ENCODE results near the gene EFNB1.

Gene EFNB1

DNA sequence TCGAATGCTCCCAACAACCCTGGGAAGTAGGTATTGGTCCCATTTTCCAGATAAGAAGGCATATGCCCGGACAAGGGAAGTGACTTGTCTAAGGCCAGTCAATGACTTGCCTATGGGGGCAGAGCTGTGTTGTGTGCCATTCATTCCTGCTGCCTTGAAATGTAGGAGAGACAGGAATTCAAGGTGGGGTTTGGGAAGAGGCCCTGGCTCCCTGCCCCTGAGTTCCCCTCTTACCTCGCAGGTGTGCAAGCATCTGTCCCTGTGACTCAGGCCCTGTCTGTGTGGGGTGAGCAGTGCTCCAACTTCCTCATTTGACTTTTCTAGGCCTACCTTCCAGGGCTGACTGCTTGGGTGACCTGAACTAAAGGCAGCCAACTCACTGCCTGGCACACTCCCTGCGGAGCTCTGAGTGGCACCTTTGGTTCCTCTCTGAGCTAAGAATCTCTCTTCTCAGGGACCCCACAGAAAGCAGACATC lies 5.1 kb downstream of the EFNB1 start:
- no peak for DNase-seq (ENCODE audit: low read depth)
- H3K4me3 ChIP-seq (ENCODE audit: low read length): no peak overlapping the region
- TF ChIP-seq, protein P1, sequence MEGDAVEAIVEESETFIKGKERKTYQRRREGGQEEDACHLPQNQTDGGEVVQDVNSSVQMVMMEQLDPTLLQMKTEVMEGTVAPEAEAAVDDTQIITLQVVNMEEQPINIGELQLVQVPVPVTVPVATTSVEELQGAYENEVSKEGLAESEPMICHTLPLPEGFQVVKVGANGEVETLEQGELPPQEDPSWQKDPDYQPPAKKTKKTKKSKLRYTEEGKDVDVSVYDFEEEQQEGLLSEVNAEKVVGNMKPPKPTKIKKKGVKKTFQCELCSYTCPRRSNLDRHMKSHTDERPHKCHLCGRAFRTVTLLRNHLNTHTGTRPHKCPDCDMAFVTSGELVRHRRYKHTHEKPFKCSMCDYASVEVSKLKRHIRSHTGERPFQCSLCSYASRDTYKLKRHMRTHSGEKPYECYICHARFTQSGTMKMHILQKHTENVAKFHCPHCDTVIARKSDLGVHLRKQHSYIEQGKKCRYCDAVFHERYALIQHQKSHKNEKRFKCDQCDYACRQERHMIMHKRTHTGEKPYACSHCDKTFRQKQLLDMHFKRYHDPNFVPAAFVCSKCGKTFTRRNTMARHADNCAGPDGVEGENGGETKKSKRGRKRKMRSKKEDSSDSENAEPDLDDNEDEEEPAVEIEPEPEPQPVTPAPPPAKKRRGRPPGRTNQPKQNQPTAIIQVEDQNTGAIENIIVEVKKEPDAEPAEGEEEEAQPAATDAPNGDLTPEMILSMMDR (conservative IDR thresholded peaks at IDR 0.05; ENCODE audit: low read length): no peak

DNA sequence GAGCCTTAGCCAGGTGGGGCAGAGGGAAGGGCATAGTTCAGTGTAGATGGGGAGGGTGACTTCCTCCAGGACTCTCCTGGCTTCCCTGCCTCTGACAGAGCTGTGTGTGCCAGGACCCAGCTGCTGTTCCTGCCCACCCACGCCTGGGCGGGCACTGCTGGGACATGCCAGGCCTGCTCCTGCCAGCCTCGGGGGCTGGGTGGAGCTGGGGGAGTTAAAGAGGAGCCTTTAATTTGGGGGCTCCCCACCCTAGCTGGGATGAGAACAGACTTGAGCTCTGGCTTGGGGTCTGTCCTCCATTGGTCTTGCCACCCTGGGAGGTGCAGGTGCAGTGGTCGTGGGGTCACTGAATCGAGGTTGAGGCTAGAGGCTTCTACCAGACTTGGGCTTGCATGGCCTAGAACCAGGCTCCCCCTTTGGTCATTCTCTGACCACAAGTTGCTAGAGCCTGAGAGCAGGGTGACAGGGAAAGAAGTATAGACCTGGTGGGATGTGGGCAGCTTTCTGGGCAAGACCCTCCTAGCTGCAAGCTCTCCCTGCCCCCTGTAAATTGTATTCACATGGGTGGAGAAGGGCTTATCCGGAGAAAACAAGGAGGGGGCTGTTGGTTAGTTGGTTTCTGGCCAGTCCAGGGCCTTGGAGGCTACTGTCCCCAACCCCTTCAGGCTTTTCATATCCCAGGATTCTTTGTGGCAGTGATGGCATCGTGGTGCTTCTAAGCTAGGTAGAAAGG lies 5.7 kb downstream of the EFNB1 start:
- TF ChIP-seq, protein P1 (conservative IDR thresholded peaks at IDR 0.05; ENCODE audit: low read length): no peak
- no peak for DNase-seq (ENCODE audit: low read depth)
- no peak overlapping the region for H3K4me3 ChIP-seq (ENCODE audit: low read length)

DNA sequence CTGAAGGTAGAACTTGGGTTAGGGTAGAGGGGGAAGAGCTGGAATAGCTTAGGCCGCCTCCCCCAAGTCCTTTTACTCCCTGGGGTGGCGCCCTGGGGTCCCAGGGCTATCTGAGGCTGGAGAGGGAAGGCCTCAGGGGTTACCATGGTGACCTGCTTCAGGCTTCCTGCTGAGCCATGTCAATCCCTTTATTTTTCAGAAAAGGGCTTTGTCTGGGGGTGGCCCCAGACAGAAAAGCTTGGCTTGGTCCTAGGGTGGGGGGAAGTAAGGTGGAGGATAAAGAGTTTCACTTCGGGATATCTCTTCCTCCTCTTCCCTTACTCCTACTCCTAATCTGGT lies 6.3 kb downstream of the EFNB1 start:
- TF ChIP-seq, protein P1 (conservative IDR thresholded peaks at IDR 0.05; ENCODE audit: low read length): no peak
- H3K4me3 ChIP-seq (ENCODE audit: low read length): no peak overlapping the region
- no peak for DNase-seq (ENCODE audit: low read depth)

DNA sequence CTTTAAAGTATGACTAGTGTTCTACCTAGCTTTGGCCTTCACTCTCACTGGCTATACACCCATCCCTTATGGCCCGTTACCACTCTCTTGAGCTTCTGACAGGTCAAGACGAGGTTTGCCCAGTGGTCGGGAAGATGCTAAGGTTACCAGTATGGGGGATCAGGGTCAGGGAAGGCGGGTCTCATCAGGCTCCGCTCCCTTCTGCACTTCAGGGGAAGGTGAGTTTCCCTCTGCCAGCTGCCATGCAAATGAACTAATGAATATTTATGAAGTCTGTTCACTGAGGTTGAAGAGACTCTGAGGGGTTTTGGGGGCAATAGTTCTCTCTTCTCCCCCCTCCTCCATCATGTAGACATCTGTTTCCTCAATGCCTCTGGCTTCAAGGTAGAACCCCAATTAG lies 6.6 kb downstream of the EFNB1 start:
- DNase-seq (ENCODE audit: low read depth): no peak
- H3K4me3 ChIP-seq (ENCODE audit: low read length): no peak overlapping the region
- TF ChIP-seq, protein P1 (conservative IDR thresholded peaks at IDR 0.05; ENCODE audit: low read length): no peak

DNA sequence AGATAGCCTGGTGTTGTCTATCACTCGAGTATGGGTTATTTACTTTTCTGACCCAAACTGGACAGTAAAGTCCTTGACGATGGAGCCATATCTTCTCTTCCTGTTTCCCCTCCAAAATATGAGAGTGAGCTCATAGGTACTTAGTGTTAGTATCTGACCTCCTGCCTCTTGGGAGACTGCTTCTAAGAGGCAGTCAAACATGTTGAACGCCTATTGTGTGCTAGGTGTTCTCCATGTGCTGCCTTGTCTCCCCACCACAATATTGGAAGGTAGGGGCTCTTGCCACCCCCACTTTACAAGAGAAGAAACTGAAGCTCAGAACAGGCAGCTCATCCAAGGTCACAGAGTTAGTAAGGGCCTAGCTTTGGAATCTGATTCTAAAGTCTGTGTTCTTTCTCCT lies 8.3 kb downstream of the EFNB1 start:
- no peak overlapping the region for H3K4me3 ChIP-seq (ENCODE audit: low read length)
- DNase-seq (ENCODE audit: low read depth): no peak
- TF ChIP-seq, protein P1 (conservative IDR thresholded peaks at IDR 0.05; ENCODE audit: low read length): no peak

DNA sequence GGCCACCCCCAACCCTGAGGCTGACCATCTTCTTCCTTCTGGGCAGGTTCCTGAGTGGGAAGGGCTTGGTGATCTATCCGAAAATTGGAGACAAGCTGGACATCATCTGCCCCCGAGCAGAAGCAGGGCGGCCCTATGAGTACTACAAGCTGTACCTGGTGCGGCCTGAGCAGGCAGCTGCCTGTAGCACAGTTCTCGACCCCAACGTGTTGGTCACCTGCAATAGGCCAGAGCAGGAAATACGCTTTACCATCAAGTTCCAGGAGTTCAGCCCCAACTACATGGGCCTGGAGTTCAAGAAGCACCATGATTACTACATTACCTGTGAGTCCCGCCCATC lies 9.7 kb downstream of the EFNB1 start:
- H3K4me3 ChIP-seq (ENCODE audit: low read length): no peak overlapping the region
- TF ChIP-seq, protein P1 (conservative IDR thresholded peaks at IDR 0.05; ENCODE audit: low read length): no peak
- DNase-seq (ENCODE audit: low read depth): no peak

DNA sequence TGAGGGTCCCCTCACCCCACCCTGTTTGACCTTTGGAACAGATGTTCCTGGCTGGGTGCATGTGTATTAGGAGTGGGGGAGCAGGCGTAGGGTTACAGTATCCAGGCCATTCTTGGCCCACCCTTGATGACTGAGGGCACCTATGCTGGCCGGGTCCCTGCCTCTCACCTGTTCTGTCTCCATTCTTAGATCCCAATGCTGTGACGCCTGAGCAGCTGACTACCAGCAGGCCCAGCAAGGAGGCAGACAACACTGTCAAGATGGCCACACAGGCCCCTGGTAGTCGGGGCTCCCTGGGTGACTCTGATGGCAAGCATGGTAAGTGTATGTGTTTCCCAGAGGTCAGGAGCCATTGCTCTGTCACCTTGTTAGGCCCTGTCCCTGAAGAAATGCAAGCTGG lies 10.9 kb downstream of the EFNB1 start:
- no peak for DNase-seq (ENCODE audit: low read depth)
- no peak overlapping the region for H3K4me3 ChIP-seq (ENCODE audit: low read length)
- TF ChIP-seq, protein P1 (conservative IDR thresholded peaks at IDR 0.05; ENCODE audit: low read length): no peak
